ENCODE data around the gene TNN.
"Not testable (repeated sequence)": the region's sequence is repeated elsewhere in the genome, so short reads cannot be mapped to it uniquely, and the experiment has no call there.

Gene TNN

DNA sequence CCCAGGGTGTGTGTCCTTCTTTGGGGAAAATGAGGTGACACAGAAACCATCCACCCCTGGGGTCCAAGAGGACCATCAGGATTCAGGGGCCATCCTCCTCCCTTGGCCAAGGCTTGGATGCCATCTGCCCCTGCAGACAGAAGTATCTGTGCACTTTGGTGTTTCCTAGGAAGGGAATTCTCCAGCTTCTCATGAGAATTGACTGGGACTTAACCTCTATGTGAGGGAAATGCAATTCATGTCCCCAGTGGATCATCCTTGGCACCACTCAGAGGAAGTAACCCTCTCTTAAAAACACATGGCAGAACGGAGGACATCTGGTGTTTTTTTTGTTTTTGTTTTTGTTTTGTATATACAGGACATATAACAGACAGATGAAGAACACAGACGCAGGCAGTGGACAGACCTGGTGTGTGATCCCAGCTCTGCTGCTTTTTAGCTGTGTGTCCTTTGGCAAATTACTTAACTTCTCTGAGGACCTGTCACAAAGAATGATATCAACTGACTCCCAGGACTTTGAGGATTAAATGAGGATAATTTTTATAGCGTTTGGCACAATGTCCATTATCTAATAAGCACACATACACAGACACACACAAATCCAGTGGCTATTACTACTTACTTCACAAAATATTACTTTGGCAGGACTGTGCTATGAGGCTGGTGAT, 3.8 kb downstream of the TNN start:
- DNase-seq (ENCODE audit: low read depth in 1 of 2, low spot score in 1 of 2) = no peak

GRCh38 chr1:175072099-175072951, 4.7 kb downstream of the TNN start:
- DNase-seq (ENCODE audit: low read depth in 1 of 2, low spot score in 1 of 2) = no peak

- DNase-seq (ENCODE audit: low read depth in 1 of 2, low spot score in 1 of 2) = no peak
Observed at GRCh38 chr1:175073061-175073460, 5.4 kb downstream of the TNN start.

DNA sequence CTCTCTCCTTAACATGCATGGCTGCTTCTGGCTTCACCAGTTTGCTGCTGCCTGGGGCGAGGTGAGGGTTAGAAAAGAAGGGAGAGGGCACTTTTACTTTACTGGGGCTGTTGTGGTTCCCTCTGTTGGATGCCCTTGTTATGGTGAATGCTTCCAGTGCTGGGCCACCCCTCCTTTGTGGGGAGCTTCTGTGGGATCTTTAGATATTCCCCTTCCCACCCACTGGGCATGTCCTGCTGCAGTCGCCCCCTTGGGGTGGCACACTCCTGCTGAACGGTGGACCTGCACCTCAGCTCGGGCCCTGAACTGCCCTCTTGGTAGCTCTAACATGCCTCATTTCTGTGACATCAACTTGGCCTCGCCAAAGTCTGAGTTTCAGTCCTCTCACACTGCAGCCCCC, 6.0 kb downstream of the TNN start:
- DNase-seq (ENCODE audit: low read depth in 1 of 2, low spot score in 1 of 2) = no peak

DNA sequence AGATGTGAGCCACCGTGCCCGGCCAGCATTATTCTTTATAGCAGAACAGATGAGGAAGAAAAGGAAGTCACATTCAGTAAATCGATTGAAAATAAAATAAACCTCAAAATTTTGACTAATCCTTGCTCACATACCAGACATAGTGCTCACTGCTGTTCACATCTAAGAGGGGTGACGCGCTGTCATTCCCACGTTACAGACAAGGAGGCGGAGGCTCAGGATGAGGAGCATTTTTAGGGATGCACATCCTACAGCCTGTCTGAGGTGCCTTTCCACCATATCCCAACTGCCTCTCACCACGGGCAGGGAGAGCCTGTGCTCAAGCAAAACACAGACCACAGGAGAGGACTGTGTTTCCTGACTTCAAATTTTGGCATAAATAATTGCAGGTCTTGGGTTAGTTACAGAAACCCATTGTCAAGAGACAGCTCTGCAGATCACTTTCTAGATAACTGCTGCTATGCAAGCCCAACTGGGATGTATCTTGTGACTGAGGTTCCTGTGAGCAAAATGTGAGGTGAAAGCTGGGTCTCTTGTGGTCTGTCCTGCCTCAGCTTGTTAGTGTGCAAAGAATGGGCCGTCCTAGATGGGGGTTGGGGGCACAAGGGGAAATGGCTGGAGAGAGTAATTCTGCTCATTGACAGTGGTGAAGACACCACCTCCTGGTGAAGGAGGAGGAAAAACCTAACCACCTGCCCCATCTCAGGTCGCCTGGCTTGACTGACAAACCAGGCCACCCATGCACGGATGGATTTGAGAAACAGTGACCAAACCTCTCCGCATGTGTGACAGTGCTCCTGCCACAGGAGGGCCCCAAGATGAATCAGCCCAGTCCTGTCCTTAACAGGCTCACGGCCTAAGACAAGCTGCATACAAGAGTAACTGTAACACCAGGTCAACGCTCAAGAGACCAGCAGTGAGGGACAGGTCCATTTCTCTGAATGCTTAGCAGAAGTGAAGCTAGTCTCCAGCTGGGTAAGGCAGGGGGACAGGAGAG, 8.2 kb downstream of the TNN start:
- no peak for DNase-seq (ENCODE audit: low read depth in 1 of 2, low spot score in 1 of 2)

- no peak for DNase-seq (ENCODE audit: low read depth in 1 of 2, low spot score in 1 of 2)
Observed at GRCh38 chr1:175077356-175078030, 9.9 kb downstream of the TNN start.

GRCh38 chr1:175078629-175079028, 11.0 kb downstream of the TNN start:
- no peak for DNase-seq (ENCODE audit: low read depth in 1 of 2, low spot score in 1 of 2)

DNA sequence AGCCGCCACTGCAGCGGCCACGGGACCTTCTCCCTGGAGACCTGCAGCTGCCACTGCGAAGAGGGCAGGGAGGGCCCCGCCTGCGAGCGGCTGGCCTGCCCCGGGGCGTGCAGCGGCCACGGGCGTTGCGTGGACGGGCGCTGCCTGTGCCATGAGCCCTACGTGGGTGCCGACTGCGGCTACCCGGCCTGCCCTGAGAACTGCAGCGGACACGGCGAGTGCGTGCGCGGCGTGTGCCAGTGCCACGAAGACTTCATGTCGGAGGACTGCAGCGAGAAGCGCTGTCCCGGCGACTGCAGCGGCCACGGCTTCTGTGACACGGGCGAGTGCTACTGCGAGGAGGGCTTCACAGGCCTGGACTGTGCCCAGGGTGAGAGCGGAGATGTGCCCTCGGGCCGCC, 11.7 kb downstream of the TNN start:
- no peak for DNase-seq (ENCODE audit: low read depth in 1 of 2, low spot score in 1 of 2)

GRCh38 chr1:175080030-175080429, 12.4 kb downstream of the TNN start:
- DNase-seq (ENCODE audit: low read depth in 1 of 2, low spot score in 1 of 2) = no peak

DNA sequence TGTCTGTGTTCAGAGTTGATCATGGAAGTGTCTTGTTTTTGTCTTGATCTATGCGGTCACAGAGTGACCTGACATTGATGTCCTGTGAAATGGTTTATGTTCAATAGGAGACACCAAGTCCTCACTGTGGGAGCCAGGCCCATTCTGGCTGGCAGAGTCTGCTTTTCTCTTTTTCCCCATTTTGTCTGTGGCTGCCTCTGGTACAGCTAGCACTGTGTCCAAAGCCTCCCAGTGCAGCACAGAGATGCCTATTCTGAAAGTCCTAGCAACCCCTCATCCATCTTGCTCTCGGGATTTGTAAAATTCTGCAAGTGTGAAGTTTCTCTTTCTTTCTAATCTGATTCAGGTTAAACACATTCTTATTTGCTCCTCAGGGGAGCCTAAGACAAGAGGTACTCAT, 14.3 kb downstream of the TNN start:
- DNase-seq (ENCODE audit: low read depth in 1 of 2, low spot score in 1 of 2) = no peak

- no peak for DNase-seq (ENCODE audit: low read depth in 1 of 2, low spot score in 1 of 2)
Observed at GRCh38 chr1:175088525-175088951, 20.9 kb downstream of the TNN start.

GRCh38 chr1:175089136-175089718, 21.6 kb downstream of the TNN start:
- DNase-seq (ENCODE audit: low read depth in 1 of 2, low spot score in 1 of 2) = no peak

DNA sequence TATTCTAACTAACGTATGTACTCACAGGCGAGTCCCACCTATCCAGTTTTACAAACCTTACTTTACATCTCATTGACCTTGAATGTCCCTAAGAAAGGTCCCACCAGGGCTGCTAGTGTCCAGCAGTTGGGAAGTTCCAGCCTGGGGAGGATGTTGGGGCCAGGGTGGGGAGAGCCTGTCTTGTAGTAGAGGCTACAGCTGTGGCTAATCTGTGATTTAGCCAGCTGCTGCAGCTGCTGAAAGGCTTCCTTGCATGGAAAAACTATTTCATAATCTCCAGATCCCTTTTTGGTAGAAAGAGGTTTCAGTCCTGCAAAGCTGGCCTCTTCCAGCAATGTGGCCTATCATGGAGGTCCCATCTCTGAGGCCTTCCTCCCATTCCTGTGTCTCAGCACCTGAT, 23.1 kb downstream of the TNN start:
- DNase-seq (ENCODE audit: low read depth in 1 of 2, low spot score in 1 of 2) = no peak

- no peak for DNase-seq (ENCODE audit: low read depth in 1 of 2, low spot score in 1 of 2)
Observed at GRCh38 chr1:175094626-175095025, 27.0 kb downstream of the TNN start.

DNA sequence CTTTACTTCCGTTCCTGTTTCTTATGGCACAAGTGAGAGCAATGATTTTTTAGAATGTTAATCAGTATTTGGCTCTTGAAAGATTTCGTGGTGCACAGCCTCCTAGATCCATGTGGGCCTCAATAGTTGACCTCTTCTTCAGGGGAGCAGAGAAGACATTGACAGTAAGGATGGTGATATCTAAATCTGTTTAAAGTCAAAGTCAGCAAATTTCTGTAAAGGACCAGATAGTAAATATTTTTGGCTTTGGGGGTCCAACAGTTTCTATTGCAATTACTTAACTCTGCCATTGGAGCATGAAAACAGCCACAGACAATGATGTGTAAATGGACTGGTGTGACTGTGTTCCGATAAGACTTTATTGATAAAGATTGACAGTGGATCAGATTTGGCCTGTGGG, 27.4 kb downstream of the TNN start:
- DNase-seq (ENCODE audit: low read depth in 1 of 2, low spot score in 1 of 2) = no peak

DNA sequence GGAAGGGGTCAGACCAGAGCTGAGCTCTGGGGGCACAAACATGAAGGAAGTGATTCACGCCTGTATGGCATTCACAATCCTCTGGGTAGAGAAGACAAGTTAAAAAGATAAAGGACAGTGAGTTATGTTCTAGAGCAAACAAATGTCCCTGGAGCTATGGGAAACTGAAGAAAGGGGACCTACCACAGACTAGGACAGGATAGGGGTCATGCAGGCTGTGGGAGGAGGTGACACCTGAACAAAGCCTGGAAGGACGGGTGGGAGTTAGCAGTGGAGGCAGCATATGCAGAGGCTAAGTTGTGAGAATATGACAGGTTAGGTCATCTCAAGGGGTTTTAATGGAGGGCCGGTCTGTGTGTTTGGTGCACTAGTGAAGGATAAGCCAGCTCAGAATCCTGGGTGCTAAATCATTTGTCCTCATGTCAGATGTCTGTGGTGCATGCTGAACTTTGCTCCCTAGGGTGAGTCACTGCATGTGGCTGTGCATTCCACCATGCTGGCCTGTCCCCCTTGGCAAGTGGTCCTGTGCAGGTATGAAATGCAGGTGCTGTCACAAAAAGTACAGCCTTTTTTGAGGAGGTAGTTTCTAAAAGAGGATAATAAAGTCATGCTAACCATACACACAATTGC, 28.5 kb downstream of the TNN start:
- no peak for DNase-seq (ENCODE audit: low read depth in 1 of 2, low spot score in 1 of 2)

DNA sequence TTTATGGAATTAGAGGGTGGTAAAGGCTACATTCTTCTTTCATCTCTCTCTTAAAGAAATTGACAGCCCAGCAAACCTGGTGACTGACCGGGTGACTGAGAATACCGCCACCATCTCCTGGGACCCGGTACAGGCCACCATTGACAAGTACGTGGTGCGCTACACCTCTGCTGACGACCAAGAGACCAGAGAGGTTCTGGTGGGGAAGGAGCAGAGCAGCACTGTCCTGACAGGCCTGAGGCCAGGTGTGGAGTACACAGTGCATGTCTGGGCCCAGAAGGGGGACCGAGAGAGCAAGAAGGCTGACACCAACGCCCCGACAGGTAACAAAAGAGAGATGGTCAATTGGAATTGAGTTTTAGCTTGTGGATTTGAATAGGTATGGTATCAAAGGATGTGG, 29.7 kb downstream of the TNN start:
- DNase-seq (ENCODE audit: low read depth in 1 of 2, low spot score in 1 of 2) = no peak

DNA sequence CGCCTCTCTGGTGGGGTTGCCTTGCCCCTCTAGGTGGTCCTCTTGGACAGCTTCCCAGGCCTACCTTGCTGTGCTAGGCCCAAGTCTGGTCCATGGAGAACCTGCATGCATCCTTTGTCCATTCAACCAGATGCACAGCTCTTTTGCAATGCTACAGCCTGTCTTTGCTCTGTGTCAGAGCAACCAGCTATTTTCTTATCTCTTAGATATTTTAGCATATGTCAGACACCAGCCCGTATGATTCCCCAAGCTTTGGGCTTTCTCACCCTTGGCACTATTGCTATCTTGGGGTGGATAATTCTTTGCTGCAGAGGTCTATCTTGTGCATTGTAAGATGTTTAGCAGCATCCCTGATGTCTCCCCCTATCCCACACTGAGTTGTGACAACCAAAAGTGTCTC, 32.3 kb downstream of the TNN start:
- no peak for DNase-seq (ENCODE audit: low read depth in 1 of 2, low spot score in 1 of 2)

DNA sequence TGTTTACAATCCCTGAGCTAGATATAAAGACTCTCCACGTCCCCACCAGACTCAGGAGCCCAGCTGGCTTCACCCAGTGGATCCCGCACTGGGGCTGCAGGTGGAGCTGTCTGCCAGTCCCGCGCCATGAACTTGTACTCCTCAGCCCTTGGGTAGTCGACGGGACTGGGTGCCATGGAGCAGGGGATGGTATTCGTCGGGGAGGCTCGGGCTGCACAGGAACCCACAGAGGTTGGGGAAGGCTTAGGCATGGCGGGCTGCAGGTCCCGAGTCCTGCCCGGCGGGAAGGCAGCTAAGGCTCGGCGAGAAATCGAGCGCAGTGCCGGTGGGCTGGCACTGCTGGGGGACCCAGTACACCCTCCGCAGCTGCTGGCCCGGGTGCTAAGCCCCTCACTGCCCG, 34.5 kb downstream of the TNN start:
- not testable (repeated sequence) for DNase-seq (ENCODE audit: low read depth in 1 of 2, low spot score in 1 of 2)

GRCh38 chr1:175106536-175106935, 38.9 kb downstream of the TNN start:
- DNase-seq (ENCODE audit: low read depth in 1 of 2, low spot score in 1 of 2) = not testable (repeated sequence)
